ENCODE results near the gene GNA15.
"Not testable (repeated sequence)": the region's sequence is repeated elsewhere in the genome, so short reads cannot be mapped to it uniquely, and the experiment has no call there.

Gene GNA15, protein sequence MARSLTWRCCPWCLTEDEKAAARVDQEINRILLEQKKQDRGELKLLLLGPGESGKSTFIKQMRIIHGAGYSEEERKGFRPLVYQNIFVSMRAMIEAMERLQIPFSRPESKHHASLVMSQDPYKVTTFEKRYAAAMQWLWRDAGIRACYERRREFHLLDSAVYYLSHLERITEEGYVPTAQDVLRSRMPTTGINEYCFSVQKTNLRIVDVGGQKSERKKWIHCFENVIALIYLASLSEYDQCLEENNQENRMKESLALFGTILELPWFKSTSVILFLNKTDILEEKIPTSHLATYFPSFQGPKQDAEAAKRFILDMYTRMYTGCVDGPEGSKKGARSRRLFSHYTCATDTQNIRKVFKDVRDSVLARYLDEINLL

GRCh38 chr19:3135961-3136683 lies at the start of gene GNA15:
GNA15 (plus strand) TSS chr19:3136033; CDS start chr19:3136451, 418 bp downstream.
- DNase-seq = peak; percentile 93

GRCh38 chr19:3087769-3088168 lies 48.1 kb upstream of the GNA15 start:
- no peak for DNase-seq

GRCh38 chr19:3089299-3089855 lies 46.5 kb upstream of the GNA15 start:
- DNase-seq = not testable (repeated sequence)

- peak; percentile 73 for DNase-seq
These were observed 41.0 kb upstream of the GNA15 start for GRCh38 chr19:3094601-3095440.

- DNase-seq = peak; percentile 45
These were observed 40.2 kb upstream of the GNA15 start for GRCh38 chr19:3095441-3096191.

DNA sequence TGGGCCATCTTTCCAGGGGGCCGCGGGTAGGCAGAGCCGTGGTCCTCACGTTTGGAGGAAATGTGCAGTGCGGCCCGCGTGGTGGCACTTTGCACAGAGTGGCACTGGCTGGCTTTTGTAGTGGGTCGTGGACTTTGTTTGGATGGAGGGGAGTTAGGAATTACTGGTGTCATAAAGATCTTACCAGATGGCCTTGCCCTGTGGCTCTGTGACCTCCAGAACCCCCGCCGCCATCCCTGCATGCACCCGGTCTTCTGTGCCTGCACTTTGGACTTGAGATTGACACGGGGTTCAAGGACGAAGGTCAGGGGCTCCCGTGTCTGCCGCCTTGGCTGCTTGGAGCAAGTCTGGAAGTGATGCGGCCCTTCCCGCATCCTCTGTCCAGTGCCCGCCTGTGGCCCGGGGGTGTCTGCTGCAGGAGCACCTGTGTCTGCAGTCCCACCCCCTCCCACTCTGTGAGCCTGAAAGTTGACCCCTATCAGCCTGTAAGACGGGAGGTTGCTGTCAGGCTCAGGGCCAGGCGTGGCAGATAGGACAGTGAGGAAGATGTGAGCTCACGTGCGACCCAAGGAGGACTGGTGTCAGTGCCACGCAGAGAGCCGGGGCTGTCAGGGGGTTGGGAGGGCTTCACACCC lies 39.4 kb upstream of the GNA15 start:
- DNase-seq = no peak

- no peak for DNase-seq
These were observed 38.9 kb upstream of the GNA15 start for GRCh38 chr19:3096902-3097326.

DNA sequence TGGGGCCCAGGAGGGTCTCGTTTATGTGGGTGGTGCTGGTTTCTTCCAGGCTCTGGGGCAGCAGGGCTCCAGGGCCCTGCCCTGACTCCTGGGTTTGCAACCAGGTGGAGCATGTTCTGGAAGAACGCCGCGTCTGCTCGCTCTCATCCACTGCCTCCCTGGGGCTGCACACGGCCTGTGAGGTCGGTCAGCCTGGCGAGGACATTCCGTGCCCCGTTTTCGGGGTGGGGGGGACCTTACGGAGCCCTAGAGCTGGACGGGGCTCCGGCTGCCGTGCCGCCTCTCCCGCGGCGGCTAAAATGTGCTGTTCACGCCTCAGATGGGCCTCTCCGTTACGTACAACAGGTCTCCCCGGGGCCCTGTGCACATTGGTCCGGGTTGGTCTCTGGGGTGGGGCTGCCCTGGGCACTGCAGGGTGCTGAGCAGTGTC lies 38.4 kb upstream of the GNA15 start:
- DNase-seq = no peak

GRCh38 chr19:3098141-3098514 lies 37.7 kb upstream of the GNA15 start:
- no peak for DNase-seq

DNA sequence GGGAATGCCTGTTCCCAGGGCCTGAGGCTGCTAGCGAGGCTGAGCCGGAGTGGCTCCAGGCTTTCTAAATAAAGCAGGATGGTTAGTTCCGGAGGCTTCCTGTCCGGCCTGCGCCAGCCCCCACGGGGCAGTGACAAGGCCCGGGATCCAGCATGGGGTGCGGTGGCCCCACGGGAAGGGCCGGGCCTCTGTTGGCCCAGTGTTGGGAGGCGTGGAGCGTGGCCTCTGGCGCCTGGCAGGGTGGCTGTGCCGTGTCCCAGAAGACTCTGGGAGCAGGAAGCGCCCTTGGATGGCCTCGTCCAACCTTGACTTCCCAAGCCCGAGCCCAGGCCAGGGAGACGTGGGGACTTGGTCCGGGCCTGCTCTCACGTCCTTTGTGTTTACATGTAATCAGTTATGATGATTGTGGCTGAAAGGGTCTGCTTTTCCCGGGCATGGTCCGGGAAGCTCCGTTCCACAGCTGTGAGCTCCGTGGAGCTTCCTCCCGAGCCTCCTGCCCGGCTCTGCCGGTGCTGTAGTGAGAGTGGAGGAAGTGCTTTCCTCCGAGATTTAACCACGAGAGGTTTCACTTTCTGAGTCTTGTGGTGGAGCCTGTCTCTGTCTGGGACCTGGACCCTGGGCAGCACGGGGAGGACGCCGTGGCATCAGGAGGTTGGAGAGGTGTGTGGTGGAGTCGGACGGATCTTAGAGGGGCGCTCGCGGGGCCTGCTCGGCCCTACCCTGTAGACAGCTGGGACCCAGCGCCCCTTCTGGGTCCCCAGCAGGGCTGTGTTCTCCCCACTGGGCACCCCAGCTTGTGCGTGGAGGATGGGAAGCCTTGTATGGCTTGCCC lies 37.1 kb upstream of the GNA15 start:
- DNase-seq = no peak

DNA sequence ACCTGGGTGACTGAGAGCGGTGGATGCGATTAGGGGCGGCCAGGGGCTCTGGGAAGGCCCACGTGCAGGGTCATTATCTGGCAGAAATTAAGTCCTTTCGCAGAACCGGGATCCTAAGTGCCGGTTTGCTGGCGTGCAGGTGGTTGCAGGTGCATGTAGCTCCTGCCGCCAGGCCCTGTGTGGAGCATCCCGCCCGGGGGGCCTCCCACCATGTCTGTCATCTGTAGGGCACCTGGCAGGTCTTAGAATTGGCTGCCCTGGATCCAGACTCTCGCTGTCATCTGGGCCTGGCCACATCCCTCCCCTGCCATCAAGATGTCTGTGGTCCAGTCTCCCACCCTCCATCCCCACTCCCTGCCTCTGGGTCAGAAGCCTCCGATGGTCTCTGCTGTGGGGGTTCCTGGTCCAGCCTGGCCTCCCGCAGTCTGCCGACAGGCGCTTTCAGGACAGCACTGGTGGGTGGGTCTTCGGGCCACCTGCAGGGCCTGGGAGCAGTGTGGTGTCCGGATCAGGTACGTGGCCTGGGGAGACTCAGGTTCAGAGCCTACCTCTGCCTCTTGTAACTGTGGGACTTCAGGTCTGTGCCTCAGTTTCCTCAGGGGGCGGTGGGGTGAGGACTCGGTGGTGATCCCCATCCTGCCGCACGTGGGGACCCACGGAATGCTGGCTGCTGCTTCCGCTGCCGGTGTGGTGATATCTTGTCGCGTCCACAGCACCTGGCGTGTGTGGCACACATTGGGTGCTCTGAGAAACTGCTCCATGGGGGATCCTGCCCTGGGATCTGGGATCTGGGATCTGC lies 36.3 kb upstream of the GNA15 start:
- DNase-seq = no peak

DNA sequence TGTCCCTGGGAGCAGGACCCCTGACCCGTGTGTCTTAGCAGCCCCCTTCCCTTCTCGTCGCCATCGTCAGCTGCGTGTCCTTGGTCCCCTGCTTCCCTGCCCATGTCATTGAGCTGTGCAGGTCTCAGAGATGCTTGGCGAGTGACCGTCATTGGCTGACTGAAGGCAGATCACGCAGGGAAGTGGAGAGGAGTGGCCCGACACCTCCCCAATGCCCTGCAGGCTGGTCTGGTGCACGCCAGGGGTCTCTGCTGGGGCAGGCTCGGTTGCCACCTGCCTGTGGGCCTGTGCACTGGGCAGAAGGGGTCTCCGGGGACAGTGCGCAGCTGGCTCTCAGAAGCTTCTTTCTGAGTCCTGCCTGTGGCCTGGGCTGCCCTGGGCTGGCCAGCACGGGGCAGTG lies 35.5 kb upstream of the GNA15 start:
- DNase-seq = no peak

DNA sequence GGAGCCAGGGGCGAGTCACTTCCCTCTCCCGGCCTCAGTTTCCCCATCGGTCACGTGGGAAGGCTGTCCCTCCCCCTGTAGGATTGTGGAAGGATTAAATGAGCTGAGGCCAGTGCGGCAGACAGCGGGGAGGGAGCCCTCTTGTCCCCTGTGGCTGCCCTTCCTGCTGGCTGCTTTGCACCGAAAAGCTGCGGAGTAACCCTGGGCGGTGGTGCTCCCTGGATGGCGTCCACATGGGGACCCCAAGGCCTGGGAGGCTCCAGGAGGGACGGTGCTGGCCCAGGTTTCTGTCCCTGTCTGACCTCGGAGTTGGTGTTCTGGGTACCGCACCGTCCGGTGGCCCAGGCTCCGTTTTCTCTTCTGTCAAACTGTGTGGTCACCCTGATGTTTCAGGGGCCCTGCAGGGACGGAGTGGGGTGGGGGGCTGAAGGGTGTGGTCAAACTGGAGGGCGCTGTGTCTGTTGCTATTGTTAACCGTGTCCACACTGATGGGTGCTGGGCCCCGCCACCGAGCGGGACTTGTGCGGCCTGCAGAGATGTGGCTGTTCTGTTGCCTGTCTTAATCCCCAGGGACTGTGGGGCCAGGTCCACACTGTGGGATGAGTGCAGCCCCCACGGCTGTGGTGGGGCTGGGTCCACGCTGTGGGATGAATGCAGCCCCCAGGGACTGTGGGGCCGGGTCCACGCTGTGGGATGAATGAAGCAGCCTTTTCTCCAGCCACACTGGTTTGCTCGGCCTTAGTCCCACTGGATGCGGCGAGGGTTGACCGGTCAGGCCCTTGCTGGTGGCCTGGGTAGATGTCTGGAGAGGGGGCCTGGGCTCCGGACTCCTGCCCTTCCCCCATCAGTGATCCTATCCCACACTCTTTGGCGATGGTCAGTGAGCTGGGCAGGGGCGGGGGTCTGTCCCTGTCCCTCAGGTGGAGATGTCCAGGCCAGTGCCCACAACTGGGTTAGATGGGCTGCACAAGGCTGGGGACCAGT lies 34.8 kb upstream of the GNA15 start:
- no peak for DNase-seq

GRCh38 chr19:3102239-3103140 lies 33.3 kb upstream of the GNA15 start:
- DNase-seq = no peak

DNA sequence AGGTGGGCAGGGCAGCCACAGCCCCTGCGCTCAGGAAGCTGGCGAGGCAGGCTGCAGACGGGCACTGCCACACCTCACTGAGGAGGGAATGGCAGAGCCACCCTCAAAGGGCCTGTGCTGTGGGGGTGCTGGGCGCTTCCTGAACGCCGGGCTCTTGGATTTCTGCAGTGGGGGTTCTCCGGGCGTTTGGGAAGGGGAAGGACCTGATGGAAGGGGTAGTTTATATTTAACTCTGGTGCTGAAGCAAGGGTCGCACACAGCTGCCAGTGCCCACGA lies 31.2 kb upstream of the GNA15 start:
- no peak for DNase-seq

- no peak for DNase-seq
These were observed 30.0 kb upstream of the GNA15 start for GRCh38 chr19:3105641-3106508.

Data from hematopoietic multipotent progenitor cell treated with erythropoietin and hydrocortisone succinate and interleukin-3 and kit ligand, for 4 days (in vitro differentiated cells).